Common myeloid progenitor, CD34-positive (primary cell): ENCODE results near the gene CNKSR3.
A peak's percentile ranks its signal among the peaks of the same experiment; 100 is the strongest.

Experiments
- CTCF ChIA-PET: fragments of 350-600 bp; sonication (Branson Sonifier 250); formaldehyde crosslinking; loops from one replicate; lab custom pipeline; 2021; ENCODE audit warnings: antibody characterized with exemption; lab: Charles Lee
- POLR2A ChIA-PET: fragments of 350-600 bp; sonication (Branson Sonifier 250); formaldehyde crosslinking; loops from one replicate; lab custom pipeline; 2021; ENCODE audit warnings: antibody characterized with exemption; lab: Charles Lee
- DNase-seq, 3 donors: peaks; one replicate each; pipeline versions ENCODE4 v3.0.0 to v3.0.0-alpha.2; 2013
- H3K27ac ChIP-seq, 2 experiments: 1 replicate in 1 of 2; 2 replicates in 1 of 2; pipeline ENCODE4 v1.7.0; 2013; ENCODE audit warnings: inconsistent platforms in 2 of 2, low read length in 2 of 2, mild to moderate bottlenecking in 2 of 2, low read depth in 1 of 2, moderate library complexity in 1 of 2; ENCODE audit not compliant: severe bottlenecking in 2 of 2, insufficient read depth in 1 of 2, poor library complexity in 1 of 2
- H3K27me3 ChIP-seq, 5 experiments: replicated peaks in 2 of 5; 1 replicate in 3 of 5; 2 replicates in 2 of 5; pipeline versions ENCODE4 v1.6.1 to v1.7.0; 2013; ENCODE audit warnings: low read length in 4 of 5, mild to moderate bottlenecking in 2 of 5, moderate library complexity in 2 of 5, inconsistent platforms in 1 of 5; ENCODE audit not compliant: insufficient read depth in 5 of 5, control insufficient read depth in 4 of 5
- H3K36me3 ChIP-seq, 4 experiments: 1 replicate in 2 of 4; 2 replicates in 2 of 4; pipeline versions ENCODE4 v1.6.1 to v1.7.0; 2013; ENCODE audit warnings: low read length in 3 of 4, control low read depth in 1 of 4, mild to moderate bottlenecking in 1 of 4; ENCODE audit not compliant: control insufficient read depth in 4 of 4, insufficient read depth in 4 of 4
- H3K4me1 ChIP-seq, 4 experiments: 1 replicate in 3 of 4; 2 replicates in 1 of 4; pipeline versions ENCODE4 v1.6.1 to v1.7.1; 2013; ENCODE audit warnings: low read length in 3 of 4, mild to moderate bottlenecking in 3 of 4, control low read depth in 1 of 4, inconsistent platforms in 1 of 4, moderate library complexity in 1 of 4; ENCODE audit not compliant: control insufficient read depth in 4 of 4, insufficient read depth in 4 of 4; ENCODE audit errors: control extremely low read depth in 1 of 4
- H3K4me3 ChIP-seq, 7 experiments: 1 replicate in 4 of 7; 2 replicates in 3 of 7; pipeline versions ENCODE4 v1.5.1 to v1.7.0; 2013; ENCODE audit warnings: mild to moderate bottlenecking in 7 of 7, low read length in 6 of 7, moderate library complexity in 6 of 7, inconsistent platforms in 2 of 7, low read depth in 2 of 7, control low read depth in 1 of 7; ENCODE audit not compliant: insufficient read depth in 4 of 7, control insufficient read depth in 1 of 7; ENCODE audit errors: extremely low read depth in 1 of 7
- H3K9me3 ChIP-seq, 5 experiments: 1 replicate in 4 of 5; 2 replicates in 1 of 5; pipeline versions ENCODE4 v1.6.1 to v1.7.1; 2013; ENCODE audit warnings: low read length in 4 of 5, mild to moderate bottlenecking in 2 of 5, inconsistent platforms in 1 of 5, low read depth in 1 of 5, moderate library complexity in 1 of 5; ENCODE audit not compliant: control insufficient read depth in 4 of 5, insufficient read depth in 2 of 5; ENCODE audit errors: control extremely low read depth in 1 of 5
- WGBS: methylation state at CpG from one replicate; pipeline ENCODE4 v1.1.5; 2013; ENCODE audit not compliant: insufficient coverage; 5-methylcytosine and 5-hydroxymethylcytosine counted together

CNKSR3 gene

DNA sequence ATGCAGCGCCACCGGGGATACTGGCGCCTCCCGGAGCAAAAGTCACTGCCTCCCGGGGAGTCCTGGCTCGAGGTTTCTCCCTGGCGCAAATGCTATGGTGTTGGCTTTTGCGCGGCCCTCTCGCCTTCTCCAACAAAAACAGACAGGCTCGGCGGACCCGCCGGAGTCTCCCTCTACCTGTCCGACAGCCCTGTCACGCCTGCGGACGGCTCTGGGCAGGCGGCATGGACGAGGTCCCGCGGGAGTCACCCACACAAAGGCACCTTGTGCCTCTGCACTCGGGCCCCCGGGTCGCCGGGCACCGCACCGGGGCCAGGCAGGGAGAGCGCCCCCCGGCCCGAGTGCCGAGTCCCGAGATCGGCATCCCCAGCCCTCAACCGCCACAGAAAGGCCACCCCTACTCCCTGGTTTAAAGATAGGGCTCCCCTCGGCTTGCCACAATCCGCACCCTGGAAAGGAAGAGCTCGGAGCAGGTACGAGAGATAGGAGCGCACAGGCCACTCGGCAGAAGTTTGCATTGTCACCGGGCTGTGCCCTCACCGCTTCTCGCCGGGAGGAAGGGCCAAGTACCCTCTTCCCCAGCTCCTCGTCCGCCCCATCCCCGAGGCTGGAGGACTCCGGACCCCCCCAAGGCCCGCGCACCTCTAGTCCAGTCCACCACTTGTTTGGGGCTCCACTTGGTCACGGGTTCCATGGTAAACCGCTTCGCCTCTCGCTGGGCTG lies 903 bp downstream of the CNKSR3 start:
- Histone ChIP-seq H3K27me3 (no peaks in the 10 kb centered on the region), H3K4me3 (peak overlapping the region; percentile 67 to 88 (median 85)), H3K27ac (peak overlapping the region in 1 of 2 experiments; percentile 66), H3K9me3 (no peaks in the 10 kb centered on the region), H3K4me1 (peaks cover 12 to 34% (median 19%) of the 10 kb centered on the region in 4 experiments), H3K36me3 (no peaks in the 10 kb centered on the region)
- DNase-seq, result peak; percentile 47 to 83 (median 66)
- ChIA-PET CTCF (interaction anchor here (1.2 to 5.1 kb wide), 4 partner anchors 11 to 351 kb away, joined by 3 to 24 read pairs (median 9); no protein-coding TSS in a partner anchor), POLR2A (interaction anchor here (0.8 kb wide), 1 partner anchor 155 kb away, joined by 6 read pairs; no protein-coding TSS in a partner anchor)
- under 1% methylated on average over 55 of the region's 55 CpGs for WGBS

DNA sequence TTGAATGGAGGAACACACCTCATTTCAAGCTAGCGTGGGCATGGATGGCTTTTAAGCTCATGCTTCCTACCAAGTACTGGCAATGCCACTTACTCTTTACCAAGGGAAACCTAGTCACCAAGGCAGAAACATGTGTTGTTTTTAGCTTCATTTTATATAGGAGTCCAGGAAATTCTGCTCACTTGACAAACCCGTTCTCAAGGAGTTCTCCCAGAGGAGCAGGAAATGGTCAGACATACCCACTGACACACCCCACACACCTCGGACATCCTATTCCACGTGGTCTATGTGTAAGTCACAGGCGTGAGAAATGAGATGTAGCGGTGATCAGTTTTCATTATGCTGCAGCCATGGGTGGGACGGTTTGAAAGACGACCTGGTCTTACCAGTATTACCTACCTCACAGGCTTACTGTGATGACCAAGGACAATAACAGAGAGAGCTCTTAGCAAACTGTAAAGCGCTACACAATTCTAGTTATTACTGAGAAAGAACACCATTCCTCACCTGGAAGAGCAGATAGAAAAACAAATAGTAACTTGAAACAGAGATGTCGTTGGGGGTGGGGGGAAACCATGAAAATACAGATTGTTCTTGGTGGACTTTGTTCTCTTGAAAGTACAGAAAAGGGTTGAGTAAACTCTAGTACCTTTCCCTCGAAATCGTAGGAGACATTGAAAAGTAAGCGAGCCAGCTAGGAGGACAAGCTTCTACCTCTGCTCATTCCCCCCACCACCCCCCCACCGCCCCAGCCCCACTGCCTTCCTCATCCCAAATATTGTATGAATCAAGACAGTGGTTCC lies 1.7 kb downstream of the CNKSR3 start:
- CTCF ChIA-PET, result interaction anchor here (0.9 to 5.1 kb wide), 5 partner anchors 10 to 47 kb away, joined by 3 to 24 read pairs (median 5); no protein-coding TSS in a partner anchor

GRCh38 chr6:154506991-154507898 lies 3.2 kb downstream of the CNKSR3 start:
- ChIA-PET POLR2A (no interaction called here), CTCF (interaction anchor here (0.7 to 5.1 kb wide), 4 partner anchors 8 to 19 kb away, joined by 3 to 24 read pairs (median 4); no protein-coding TSS in a partner anchor)
- Histone ChIP-seq H3K4me3 (no peak overlapping the region), H3K27me3 (no peaks in the 10 kb centered on the region), H3K36me3 (no peaks in the 10 kb centered on the region), H3K27ac (no peak overlapping the region), H3K9me3 (no peaks in the 10 kb centered on the region), H3K4me1 (peaks cover 15 to 48% (median 26%) of the 10 kb centered on the region in 4 experiments)
- DNase-seq, result no peak
- 93% methylated on average over 10 of the region's 14 CpGs for WGBS

More for the DNA sequence above, 1.7 kb downstream of the CNKSR3 start:
- H3K4me3 ChIP-seq, result peak overlapping the region in 6 of 7 experiments; percentile 67 to 88 (median 85)
- peaks cover 13 to 37% (median 24%) of the 10 kb centered on the region in 4 experiments for H3K4me1 ChIP-seq
- H3K9me3 ChIP-seq, result no peaks in the 10 kb centered on the region
- WGBS, result 49% methylated on average over 6 of the region's 14 CpGs
- no peak overlapping the region for H3K27ac ChIP-seq
- H3K27me3 ChIP-seq, result no peaks in the 10 kb centered on the region
- H3K36me3 ChIP-seq, result no peaks in the 10 kb centered on the region
- DNase-seq, result no peak
- POLR2A ChIA-PET, result no interaction called here

- Histone ChIP-seq H3K4me3 (no peak overlapping the region), H3K27me3 (no peaks in the 10 kb centered on the region), H3K9me3 (no peaks in the 10 kb centered on the region), H3K27ac (no peak overlapping the region), H3K4me1 (peaks cover 12 to 48% (median 24%) of the 10 kb centered on the region in 4 experiments), H3K36me3 (no peaks in the 10 kb centered on the region)
- DNase-seq, result no peak
- CTCF ChIA-PET, result interaction anchor here (1.7 to 5.1 kb wide), 2 partner anchors 8 to 20 kb away, joined by 3 to 24 read pairs; no protein-coding TSS in a partner anchor
- POLR2A ChIA-PET, result no interaction called here
- WGBS, result 97% methylated on average over 8 of the region's 9 CpGs
These were observed 3.9 kb downstream of the CNKSR3 start for GRCh38 chr6:154506582-154506981.

DNA sequence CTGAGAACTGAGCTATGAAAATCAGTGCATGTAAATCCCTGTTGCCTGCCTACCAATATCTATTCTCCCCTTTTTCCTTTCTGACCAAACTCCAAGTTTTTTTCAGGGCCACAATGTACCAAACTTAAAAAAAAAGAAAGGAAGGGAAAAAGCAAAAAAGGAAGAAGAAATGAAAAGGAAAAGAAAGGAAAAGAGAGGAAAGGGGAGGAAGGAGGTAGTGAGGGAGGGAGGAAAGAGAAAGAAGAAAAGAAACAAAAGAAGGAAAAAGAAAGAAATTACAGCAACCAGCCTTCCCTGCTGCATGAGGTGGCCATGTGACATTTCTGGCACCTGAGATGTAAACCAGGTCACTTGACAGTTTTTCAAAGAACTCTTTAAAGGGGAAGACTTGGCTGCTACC lies 4.4 kb downstream of the CNKSR3 start:
- Histone ChIP-seq H3K4me3 (no peak overlapping the region), H3K27ac (no peak overlapping the region), H3K27me3 (no peaks in the 10 kb centered on the region), H3K36me3 (no peaks in the 10 kb centered on the region), H3K4me1 (peaks cover 12 to 45% (median 22%) of the 10 kb centered on the region in 4 experiments), H3K9me3 (no peaks in the 10 kb centered on the region)
- POLR2A ChIA-PET, result no interaction called here
- no peak for DNase-seq
- CTCF ChIA-PET, result interaction anchor here (3.1 kb wide), 1 partner anchor 16 kb away, joined by 10 read pairs; no protein-coding TSS in a partner anchor

GRCh38 chr6:154504865-154505449 lies 5.5 kb downstream of the CNKSR3 start:
- no peaks in the 10 kb centered on the region for H3K27me3 ChIP-seq
- H3K4me3 ChIP-seq, result no peak overlapping the region
- no peak overlapping the region for H3K27ac ChIP-seq
- no peak for DNase-seq
- WGBS, result 92% methylated on average over 5 of the region's 5 CpGs
- ChIA-PET POLR2A (no interaction called here), CTCF (interaction anchor here (0.7 to 3.1 kb wide), 4 partner anchors 9 to 15 kb away, joined by 4 to 10 read pairs (median 4); no protein-coding TSS in a partner anchor)
- H3K9me3 ChIP-seq, result no peaks in the 10 kb centered on the region
- no peaks in the 10 kb centered on the region for H3K36me3 ChIP-seq
- H3K4me1 ChIP-seq, result peaks cover 12 to 37% (median 19%) of the 10 kb centered on the region in 4 experiments
